Measurements from ENCODE around the gene PAN3. TPM values are rescaled to one million over a fixed set of nuclear protein-coding genes. Genes with fewer than 3 reads are reported as not detected.

PAN3 gene
- total and polyA plus RNA-seq, 8 donors, result 12.4 to 26.4 (median 16.3) TPM

GRCh38 chr13:28320209-28320608, 181.9 kb downstream of the PAN3 start:
- H3K4me3 ChIP-seq, result no peak overlapping the region
- FAIRE-seq, result no peak
- no peak for DNase-seq
- no peaks in the 10 kb centered on the region for H3K9me3 ChIP-seq
- intact Hi-C loops (cut with DNase I), result loop anchor here in 1 of 3 donors (5.0 to 10.0 kb wide), 2 partner anchors 315 to 477 kb away; no protein-coding TSS in a partner anchor
- H3K27ac ChIP-seq, result no peak overlapping the region
- no peaks in the 10 kb centered on the region for H3K4me1 ChIP-seq
- no peaks in the 10 kb centered on the region for H3K36me3 ChIP-seq
- no peak for TF ChIP-seq CTCF (IDR thresholded peaks at IDR 0.05)
- no peaks in the 10 kb centered on the region for H3K27me3 ChIP-seq
- 88% methylated on average over 6 of the region's 6 CpGs for WGBS, 2 donors
- no peak for ATAC-seq

- Histone ChIP-seq H3K36me3 (no peaks in the 10 kb centered on the region), H3K27me3 (no peaks in the 10 kb centered on the region), H3K9me3 (no peaks in the 10 kb centered on the region), H3K4me3 (no peak overlapping the region), H3K27ac (no peak overlapping the region), H3K4me1 (no peaks in the 10 kb centered on the region)
- intact Hi-C loops (cut with DNase I), result loop anchor here in 1 of 3 donors (5.0 to 10.0 kb wide), 2 partner anchors 314 to 476 kb away; no protein-coding TSS in a partner anchor
- DNase-seq, result no peak
- WGBS, 2 donors, result 62 to 65% methylated on average over 11 of the region's 11 CpGs
- peak in 1 of 4 donors; percentile 14 for ATAC-seq
- TF ChIP-seq CTCF (IDR thresholded peaks at IDR 0.05), result no peak
- FAIRE-seq, result no peak
These were observed 182.7 kb downstream of the PAN3 start for GRCh38 chr13:28320884-28321574.

- H3K36me3 ChIP-seq, result no peaks in the 10 kb centered on the region
- H3K9me3 ChIP-seq, result no peaks in the 10 kb centered on the region
- ATAC-seq, result no peak
- TF ChIP-seq CTCF (IDR thresholded peaks at IDR 0.05), result no peak
- H3K4me3 ChIP-seq, result no peak overlapping the region
- no peaks in the 10 kb centered on the region for H3K4me1 ChIP-seq
- intact Hi-C loops (cut with DNase I), result loop anchor here in 1 of 3 donors (5.0 to 10.0 kb wide), 2 partner anchors 313 to 476 kb away; no protein-coding TSS in a partner anchor
- no peak for DNase-seq
- no peak for FAIRE-seq
- H3K27ac ChIP-seq, result no peak overlapping the region
- no peaks in the 10 kb centered on the region for H3K27me3 ChIP-seq
- WGBS, 2 donors, result 63 to 65% methylated on average over 2 of the region's 2 CpGs
These were observed 183.4 kb downstream of the PAN3 start for GRCh38 chr13:28321756-28322155.

- intact Hi-C loops (cut with DNase I), result loop anchor here in 1 of 3 donors (5.0 to 10.0 kb wide), 2 partner anchors 312 to 475 kb away; no protein-coding TSS in a partner anchor
- Histone ChIP-seq H3K4me1 (no peaks in the 10 kb centered on the region), H3K9me3 (no peaks in the 10 kb centered on the region), H3K27ac (no peak overlapping the region), H3K36me3 (no peaks in the 10 kb centered on the region), H3K4me3 (no peak overlapping the region), H3K27me3 (no peaks in the 10 kb centered on the region)
- no peak for TF ChIP-seq CTCF (IDR thresholded peaks at IDR 0.05)
- WGBS, 2 donors, result 67 to 72% methylated on average over 11 of the region's 11 CpGs
- DNase-seq (no peak), ATAC-seq (no peak), FAIRE-seq (no peak)
These were observed 184.0 kb downstream of the PAN3 start for GRCh38 chr13:28322256-28322905.
